HepG2 (cell line): ENCODE data around the gene BLOC1S4. TPM values are rescaled to one million over a fixed set of nuclear protein-coding genes. Genes with fewer than 3 reads are reported as not detected.

Experiments used
- BORCS8-MEF2B ChIP-seq: sonication (generic); formaldehyde crosslinking; IDR thresholded peaks from 2 replicates; pipeline ENCODE4 v1.8.0; 2022; ENCODE audit warnings: mild to moderate bottlenecking, missing genetic modification reagents
- ESRRA ChIP-seq: sonication (generic); formaldehyde crosslinking; IDR thresholded peaks from 2 replicates; pipeline ENCODE4 v1.5.1; 2020; ENCODE audit warnings: mild to moderate bottlenecking, low read depth, missing genetic modification reagents
- FOXA3 ChIP-seq: IDR thresholded peaks from 2 replicates; pipeline ENCODE4 v1.6.1; 2016; ENCODE audit warnings: missing genetic modification reagents, missing compliant biosample characterization
- GABPA ChIP-seq, 2 experiments: IDR thresholded peaks; 2 replicates each; pipeline ENCODE4 v1.6.1; 2011 to 2016; ENCODE audit warnings: low read depth in 2 of 2, low read length in 1 of 2, missing biosample characterization in 1 of 2, missing genetic modification characterization in 1 of 2
- MBNL3 ChIP-seq: fragments of 250-450 bp; sonication (Bioruptor Pico); conservative IDR thresholded peaks from 2 replicates; pipeline ENCODE4 v1.8.0; 2022; ENCODE audit warnings: mild to moderate bottlenecking, inconsistent platforms
- MED1 ChIP-seq: sonication (generic); formaldehyde crosslinking; IDR thresholded peaks from 2 replicates; pipeline ENCODE4 v1.4.0; 2020; ENCODE audit warnings: missing genetic modification reagents
- MIXL1 ChIP-seq: IDR thresholded peaks from 2 replicates; pipeline ENCODE4 v1.6.1; 2016
- NCOA2 ChIP-seq: sonication (generic); formaldehyde crosslinking; IDR thresholded peaks from 2 replicates; pipeline ENCODE4 v1.8.0; 2022; ENCODE audit warnings: inconsistent platforms
- RAD21 ChIP-seq: fragments of 450-650 bp; formaldehyde crosslinking; IDR thresholded peaks from 2 replicates; pipeline ENCODE4 v1.5.0; 2020; ENCODE audit warnings: mild to moderate bottlenecking
- RFXANK ChIP-seq: IDR thresholded peaks from 2 replicates; pipeline ENCODE4 v1.6.1; 2016
- SKI ChIP-seq: fragments of 450-650 bp; IDR thresholded peaks from one replicate; pipeline ENCODE4 v1.6.1; 2018; ENCODE audit warnings: mild to moderate bottlenecking; ENCODE audit not compliant: partially characterized antibody
- SMC3 ChIP-seq: IDR thresholded peaks from 2 replicates; pipeline ENCODE4 v1.6.1; 2011; ENCODE audit warnings: low read length, improper control_type of control experiment
- SOX13 ChIP-seq, 3 experiments: fragments of 450-650 bp in 1 of 3; sonication (generic) in 1 of 3; formaldehyde crosslinking in 1 of 3; IDR thresholded peaks in 2 of 3; conservative IDR thresholded peaks in 1 of 3; 2 replicates each; pipeline versions ENCODE4 v1.5.0 to v1.6.1; 2016 to 2020; ENCODE audit warnings: antibody characterized with exemption in 1 of 3, mild to moderate bottlenecking in 1 of 3, missing compliant biosample characterization in 1 of 3, missing genetic modification reagents in 1 of 3, moderate library complexity in 1 of 3
- STAT6 ChIP-seq: sonication (generic); formaldehyde crosslinking; IDR thresholded peaks from 2 replicates; pipeline ENCODE4 v1.4.0; 2020; ENCODE audit warnings: missing genetic modification reagents, mild to moderate bottlenecking, borderline replicate concordance
- U2AF1 ChIP-seq: fragments of 200-400 bp; formaldehyde crosslinking; optimal IDR thresholded peaks from 2 replicates; pipeline ENCODE3; 2017; ENCODE audit warnings: mild to moderate bottlenecking, low read depth, low read length
- YY1 ChIP-seq: IDR thresholded peaks from 2 replicates; pipeline ENCODE4 v1.6.1; 2011; ENCODE audit warnings: low read length, low read depth, moderate library complexity, mild to moderate bottlenecking; ENCODE audit not compliant: insufficient read depth, insufficient replicate concordance
- ZFP37 ChIP-seq: sonication (generic); formaldehyde crosslinking; IDR thresholded peaks from 2 replicates; pipeline ENCODE4 v1.4.0; 2020; ENCODE audit warnings: missing genetic modification reagents, borderline replicate concordance
- ZFP41 ChIP-seq: sonication (generic); formaldehyde crosslinking; IDR thresholded peaks from 2 replicates; pipeline ENCODE4 v1.4.0; 2020; ENCODE audit warnings: mild to moderate bottlenecking, missing genetic modification reagents, borderline replicate concordance
- ZNF124 ChIP-seq: sonication (generic); formaldehyde crosslinking; IDR thresholded peaks from 2 replicates; pipeline ENCODE4 v1.4.0; 2020; ENCODE audit warnings: missing genetic modification reagents
- ZNF615 ChIP-seq: sonication (generic); formaldehyde crosslinking; IDR thresholded peaks from 2 replicates; pipeline ENCODE4 v1.5.0; 2020; ENCODE audit warnings: mild to moderate bottlenecking, missing genetic modification reagents, borderline replicate concordance
- ZNF850 ChIP-seq: sonication (generic); formaldehyde crosslinking; conservative IDR thresholded peaks from 2 replicates; pipeline ENCODE4 v1.9.0; 2021; ENCODE audit warnings: mild to moderate bottlenecking, missing genetic modification reagents
- ZSCAN12 ChIP-seq: sonication (generic); formaldehyde crosslinking; IDR thresholded peaks from 2 replicates; pipeline ENCODE4 v1.9.0; 2021; ENCODE audit warnings: mild to moderate bottlenecking, missing genetic modification reagents
- polyA plus RNA-seq, 8 experiments: library from polyadenylated mRNA; depleted of rRNA in 3 of 8; stranded (reverse) in 7 of 8; unstranded in 1 of 8; fragments of >200 nt; fragmentation: Illumina TruSeq in 4 of 8; extraction: Trizol in 4 of 8; gene quantifications; 2 replicates each; pipeline versions ENCODE4 v1.2.1 to v1.2.3, GENCODE V29; 2011 to 2016; ENCODE audit warnings: low read depth in 4 of 8, missing spikeins in 1 of 8, mixed read lengths in 1 of 8; ENCODE audit not compliant: insufficient read depth in 1 of 8
- total RNA-seq, 5 experiments: library from RNA; depleted of rRNA; stranded (reverse); fragments of >200 nt; fragmentation: Illumina TruSeq; extraction: Trizol; gene quantifications; 2 replicates each; pipeline ENCODE4 v1.2.3, GENCODE V29; 2016; ENCODE audit warnings: low read depth in 1 of 5
- TF ChIP-seq, protein P1 (sequence below): sonication (generic); formaldehyde crosslinking; IDR thresholded peaks from 2 replicates; pipeline ENCODE4 v1.4.0; 2020; ENCODE audit warnings: low read depth, missing genetic modification reagents

BLOC1S4 gene
- total and polyA plus RNA-seq, 2 of the 13 experiments (the other 11 are each of a cell fraction or from before 2014, with no cell fraction given): 15.5 to 20.9 TPM

GRCh38 chr4:6695660-6696610 lies 20.0 kb upstream of the BLOC1S4 start (continued):
- TF ChIP-seq ZNF615 (CRISPR knock-in tag): peak; percentile 56; the same call in 1 of the 2 replicates
- peak; percentile 56; the same call in 1 of the 2 replicates for TF ChIP-seq ZSCAN12 (CRISPR knock-in tag)
- TF ChIP-seq, protein P1, sequence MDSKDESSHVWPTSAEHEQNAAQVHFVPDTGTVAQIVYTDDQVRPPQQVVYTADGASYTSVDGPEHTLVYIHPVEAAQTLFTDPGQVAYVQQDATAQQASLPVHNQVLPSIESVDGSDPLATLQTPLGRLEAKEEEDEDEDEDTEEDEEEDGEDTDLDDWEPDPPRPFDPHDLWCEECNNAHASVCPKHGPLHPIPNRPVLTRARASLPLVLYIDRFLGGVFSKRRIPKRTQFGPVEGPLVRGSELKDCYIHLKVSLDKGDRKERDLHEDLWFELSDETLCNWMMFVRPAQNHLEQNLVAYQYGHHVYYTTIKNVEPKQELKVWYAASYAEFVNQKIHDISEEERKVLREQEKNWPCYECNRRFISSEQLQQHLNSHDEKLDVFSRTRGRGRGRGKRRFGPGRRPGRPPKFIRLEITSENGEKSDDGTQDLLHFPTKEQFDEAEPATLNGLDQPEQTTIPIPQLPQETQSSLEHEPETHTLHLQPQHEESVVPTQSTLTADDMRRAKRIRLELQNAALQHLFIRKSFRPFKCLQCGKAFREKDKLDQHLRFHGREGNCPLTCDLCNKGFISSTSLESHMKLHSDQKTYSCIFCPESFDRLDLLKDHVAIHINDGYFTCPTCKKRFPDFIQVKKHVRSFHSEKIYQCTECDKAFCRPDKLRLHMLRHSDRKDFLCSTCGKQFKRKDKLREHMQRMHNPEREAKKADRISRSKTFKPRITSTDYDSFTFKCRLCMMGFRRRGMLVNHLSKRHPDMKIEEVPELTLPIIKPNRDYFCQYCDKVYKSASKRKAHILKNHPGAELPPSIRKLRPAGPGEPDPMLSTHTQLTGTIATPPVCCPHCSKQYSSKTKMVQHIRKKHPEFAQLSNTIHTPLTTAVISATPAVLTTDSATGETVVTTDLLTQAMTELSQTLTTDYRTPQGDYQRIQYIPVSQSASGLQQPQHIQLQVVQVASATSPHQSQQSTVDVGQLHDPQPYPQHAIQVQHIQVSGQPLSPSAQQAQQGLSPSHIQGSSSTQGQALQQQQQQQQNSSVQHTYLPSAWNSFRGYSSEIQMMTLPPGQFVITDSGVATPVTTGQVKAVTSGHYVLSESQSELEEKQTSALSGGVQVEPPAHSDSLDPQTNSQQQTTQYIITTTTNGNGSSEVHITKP (CRISPR knock-in tag): peak; percentile 87
- TF ChIP-seq U2AF1: no peak
- TF ChIP-seq BORCS8-MEF2B (CRISPR knock-in tag): 0 out of 2 replicates have a peak, but pooled peaks have one; percentile 59
- TF ChIP-seq MED1 (CRISPR knock-in tag): peak; percentile 98
- peak; percentile 67; the same call in 1 of the 2 replicates for TF ChIP-seq STAT6
- no peak for TF ChIP-seq ZNF850 (CRISPR knock-in tag)
- TF ChIP-seq MIXL1: peak; percentile 80; the same call in 1 of the 2 replicates
- TF ChIP-seq SKI: peak; percentile 95
- 0 out of 2 replicates have a peak, but pooled peaks have one; percentile 70 for TF ChIP-seq RFXANK (CRISPR knock-in tag)
- TF ChIP-seq ZFP37 (CRISPR knock-in tag): peak; percentile 69; the same call in 1 of the 2 replicates
- no peak; the same call in 1 of the 2 replicates for TF ChIP-seq ESRRA (CRISPR knock-in tag)
- TF ChIP-seq RAD21 (CRISPR knock-in tag): peak; percentile 70
- TF ChIP-seq ZFP41 (CRISPR knock-in tag): no peak
- peak; percentile 89 for TF ChIP-seq YY1
- TF ChIP-seq MBNL3 (CRISPR knock-in tag): no peak
- TF ChIP-seq NCOA2 (CRISPR knock-in tag): peak; percentile 89
- peak; percentile 78; the same call in 1 of the 2 replicates for TF ChIP-seq SOX13 (IDR thresholded peaks at IDR 0.05)
- peak in 1 of 2 experiments; percentile 95; a peak in 2 of 4 replicates for TF ChIP-seq SOX13 (CRISPR knock-in tag; conservative IDR thresholded peaks at IDR 0.05 in 1 of 2, IDR thresholded peaks at IDR 0.05 in 1 of 2)
- TF ChIP-seq FOXA3 (CRISPR knock-in tag): peak; percentile 100
- no peak for TF ChIP-seq GABPA (IDR thresholded peaks at IDR 0.05; ENCODE audit: low read depth, low read length)
- no peak for TF ChIP-seq GABPA (CRISPR knock-in tag; IDR thresholded peaks at IDR 0.05; ENCODE audit: low read depth)
- peak; percentile 93; the same call in 1 of the 2 replicates for TF ChIP-seq ZNF124
- peak; percentile 49; the same call in 1 of the 2 replicates for TF ChIP-seq SMC3
